HepG2 (cell line): Measurements from ENCODE around the gene KIF22.

ENCODE experiments used
- BHLHE40 ChIP-seq: IDR thresholded peaks from 2 replicates; pipeline ENCODE4 v1.6.1; 2011; ENCODE audit warnings: low read length, improper control_type of control experiment
- FOSL1 ChIP-seq: sonication (generic); formaldehyde crosslinking; IDR thresholded peaks from 2 replicates; pipeline ENCODE4 v1.9.0; 2021; ENCODE audit warnings: missing genetic modification reagents, borderline replicate concordance
- SALL2 ChIP-seq: sonication (generic); formaldehyde crosslinking; IDR thresholded peaks from 2 replicates; pipeline ENCODE4 v1.8.1; 2023; ENCODE audit warnings: mild to moderate bottlenecking, missing genetic modification reagents, inconsistent platforms
- ZNF678 ChIP-seq: sonication (generic); formaldehyde crosslinking; IDR thresholded peaks from 2 replicates; pipeline ENCODE4 v1.4.0; 2020; ENCODE audit warnings: mild to moderate bottlenecking, missing genetic modification reagents
- TF ChIP-seq, protein P1 (sequence below): sonication (generic); formaldehyde crosslinking; IDR thresholded peaks from 2 replicates; pipeline ENCODE4 v1.5.0; 2020; ENCODE audit warnings: mild to moderate bottlenecking, missing genetic modification reagents, moderate library complexity

- TF ChIP-seq BHLHE40 (no peak), SALL2 (no peak), FOSL1 (no peak), ZNF678 (no peak)
- TF ChIP-seq, protein P1, sequence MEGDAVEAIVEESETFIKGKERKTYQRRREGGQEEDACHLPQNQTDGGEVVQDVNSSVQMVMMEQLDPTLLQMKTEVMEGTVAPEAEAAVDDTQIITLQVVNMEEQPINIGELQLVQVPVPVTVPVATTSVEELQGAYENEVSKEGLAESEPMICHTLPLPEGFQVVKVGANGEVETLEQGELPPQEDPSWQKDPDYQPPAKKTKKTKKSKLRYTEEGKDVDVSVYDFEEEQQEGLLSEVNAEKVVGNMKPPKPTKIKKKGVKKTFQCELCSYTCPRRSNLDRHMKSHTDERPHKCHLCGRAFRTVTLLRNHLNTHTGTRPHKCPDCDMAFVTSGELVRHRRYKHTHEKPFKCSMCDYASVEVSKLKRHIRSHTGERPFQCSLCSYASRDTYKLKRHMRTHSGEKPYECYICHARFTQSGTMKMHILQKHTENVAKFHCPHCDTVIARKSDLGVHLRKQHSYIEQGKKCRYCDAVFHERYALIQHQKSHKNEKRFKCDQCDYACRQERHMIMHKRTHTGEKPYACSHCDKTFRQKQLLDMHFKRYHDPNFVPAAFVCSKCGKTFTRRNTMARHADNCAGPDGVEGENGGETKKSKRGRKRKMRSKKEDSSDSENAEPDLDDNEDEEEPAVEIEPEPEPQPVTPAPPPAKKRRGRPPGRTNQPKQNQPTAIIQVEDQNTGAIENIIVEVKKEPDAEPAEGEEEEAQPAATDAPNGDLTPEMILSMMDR (CRISPR knock-in tag): no peak
These were observed 55.1 kb downstream of the KIF22 start for GRCh38 chr16:29845656-29846055.
